GM21381 (cell line): ENCODE results near the gene FBXL14.
"Not testable (repeated sequence)": the region's sequence is repeated elsewhere in the genome, so short reads cannot be mapped to it uniquely, and the experiment has no call there.

Experiments used
- ATAC-seq: cut with Tn5 transposase; IDR thresholded peaks from one replicate; pipeline ENCODE4 v1.9.1; 2021; ENCODE audit warnings: mild to moderate bottlenecking, moderate library complexity; ENCODE audit not compliant: unreplicated experiment

FBXL14 gene

DNA sequence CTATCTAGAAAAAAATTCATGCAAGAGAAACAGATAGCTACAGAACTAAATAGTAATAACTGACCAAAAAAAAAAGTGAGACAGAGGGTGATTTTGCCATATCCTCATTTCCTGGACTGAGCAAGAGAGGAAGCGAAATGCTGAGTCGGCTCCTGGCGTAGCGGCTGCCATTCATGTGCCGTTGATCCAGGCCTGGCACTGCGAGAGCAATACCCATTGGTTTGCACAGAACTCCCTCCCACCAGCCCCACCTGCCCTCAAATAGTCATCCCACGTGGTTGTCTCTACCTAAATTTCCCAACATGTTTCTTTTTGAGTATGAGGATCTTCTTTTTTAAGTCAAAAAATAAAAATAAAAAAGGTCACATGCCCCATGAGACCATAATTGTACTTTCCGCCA lies 25.2 kb upstream of the FBXL14 start:
- peak; percentile 60 for ATAC-seq

GRCh38 chr12:1619159-1619558 lies 24.8 kb upstream of the FBXL14 start:
- ATAC-seq = no peak

- no peak for ATAC-seq
Observed at GRCh38 chr12:1618489-1618888, 24.1 kb upstream of the FBXL14 start.

DNA sequence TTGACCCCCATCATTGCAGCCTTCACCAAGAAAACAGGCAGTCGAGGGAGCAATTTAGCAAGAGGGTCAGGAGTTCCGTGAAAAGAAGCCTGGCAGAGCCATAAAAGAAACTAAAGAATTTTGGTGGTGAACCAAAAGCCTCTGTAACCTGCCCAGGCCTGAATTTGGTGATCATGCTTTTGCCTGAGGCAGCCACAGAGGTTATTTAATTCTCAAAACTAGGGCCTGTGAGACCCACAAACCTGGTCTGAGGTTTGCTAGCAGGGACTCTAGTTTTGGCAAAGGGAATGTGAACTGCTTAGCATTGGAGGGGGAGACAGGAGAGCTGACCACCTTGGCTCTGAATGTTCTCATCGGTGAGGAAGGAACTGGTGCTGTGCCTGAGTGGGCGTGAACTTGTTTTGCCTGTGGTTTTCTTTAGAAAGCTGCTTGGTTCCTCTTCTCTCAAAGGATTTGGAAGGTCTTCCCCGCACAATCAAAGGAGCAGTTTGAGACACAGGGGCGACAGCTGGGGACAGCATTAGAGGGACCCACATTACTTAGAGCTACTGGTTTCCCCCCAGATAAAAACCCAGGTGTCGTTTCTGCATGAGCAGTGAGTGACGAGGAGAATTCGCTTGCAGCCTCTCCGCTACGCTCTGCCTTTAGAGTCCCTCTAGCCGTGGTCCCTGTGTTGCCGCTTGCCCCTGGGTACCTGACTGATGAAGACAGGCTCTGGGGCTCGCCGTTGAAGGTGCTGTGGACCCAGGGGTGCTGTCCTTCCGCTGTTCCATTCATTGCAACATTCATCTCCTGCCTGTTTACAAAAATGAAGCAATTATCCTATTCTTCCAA lies 22.1 kb upstream of the FBXL14 start:
- ATAC-seq = no peak

- no peak for ATAC-seq
Observed at GRCh38 chr12:1614360-1614759, 20.0 kb upstream of the FBXL14 start.

GRCh38 chr12:1613860-1614259 lies 19.5 kb upstream of the FBXL14 start:
- no peak for ATAC-seq

- no peak for ATAC-seq
Observed at GRCh38 chr12:1611803-1612572, 17.6 kb upstream of the FBXL14 start.

GRCh38 chr12:1610072-1610643 lies 15.8 kb upstream of the FBXL14 start:
- no peak for ATAC-seq

DNA sequence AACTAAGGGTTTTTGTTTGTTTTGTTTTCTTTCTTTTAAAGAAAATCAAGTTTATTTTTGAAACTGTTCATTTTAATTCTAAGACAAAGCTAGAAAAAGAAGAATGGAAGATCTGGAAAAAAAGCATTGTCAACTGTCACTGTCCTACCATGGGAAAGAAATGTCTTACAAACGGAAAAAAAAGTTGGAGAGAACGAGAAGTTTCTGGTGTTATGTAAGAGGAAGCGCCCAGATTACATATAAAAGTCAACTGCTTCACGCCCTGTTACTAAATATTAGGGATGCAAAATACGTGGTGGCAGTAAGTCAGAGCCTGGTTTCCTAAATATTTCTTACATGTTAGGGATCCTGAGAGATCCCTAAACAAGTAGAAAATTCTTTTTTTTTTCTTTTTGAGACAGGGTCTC lies 14.3 kb upstream of the FBXL14 start:
- no peak for ATAC-seq

DNA sequence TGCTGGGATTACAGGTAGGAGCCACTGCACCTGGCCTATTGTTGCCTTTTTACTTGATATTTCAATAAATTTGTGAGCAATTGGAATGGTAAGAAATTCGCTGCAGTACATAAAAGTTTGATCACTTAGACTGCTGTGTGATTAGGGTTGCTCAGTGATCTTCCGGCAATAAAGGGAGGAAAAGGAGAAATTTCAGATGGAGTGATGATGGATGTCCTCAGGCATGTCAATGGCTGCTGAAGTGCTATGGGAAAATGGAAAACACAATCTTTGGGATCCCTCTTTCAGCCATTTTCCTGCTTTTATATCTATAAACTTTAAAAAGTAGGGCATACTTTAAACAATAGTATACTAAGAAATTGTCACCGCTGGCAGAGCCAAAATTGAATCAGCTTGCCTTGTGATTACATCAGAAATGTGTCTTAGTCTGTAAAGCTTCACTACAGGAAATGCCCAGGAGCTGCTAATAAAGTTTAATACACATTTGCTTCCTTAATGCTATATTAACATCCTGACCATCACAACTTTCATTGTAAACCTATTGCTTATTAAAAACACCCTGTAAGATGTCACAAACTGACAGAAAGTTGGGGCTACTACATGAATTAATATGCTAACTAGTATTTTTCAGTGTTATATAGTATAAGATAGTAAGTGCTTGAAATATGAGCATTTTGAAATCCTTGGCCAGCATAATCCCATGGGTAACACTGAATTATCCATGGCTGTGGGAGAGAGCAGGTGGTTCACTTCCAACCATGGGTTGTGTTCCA lies 13.7 kb upstream of the FBXL14 start:
- no peak for ATAC-seq

DNA sequence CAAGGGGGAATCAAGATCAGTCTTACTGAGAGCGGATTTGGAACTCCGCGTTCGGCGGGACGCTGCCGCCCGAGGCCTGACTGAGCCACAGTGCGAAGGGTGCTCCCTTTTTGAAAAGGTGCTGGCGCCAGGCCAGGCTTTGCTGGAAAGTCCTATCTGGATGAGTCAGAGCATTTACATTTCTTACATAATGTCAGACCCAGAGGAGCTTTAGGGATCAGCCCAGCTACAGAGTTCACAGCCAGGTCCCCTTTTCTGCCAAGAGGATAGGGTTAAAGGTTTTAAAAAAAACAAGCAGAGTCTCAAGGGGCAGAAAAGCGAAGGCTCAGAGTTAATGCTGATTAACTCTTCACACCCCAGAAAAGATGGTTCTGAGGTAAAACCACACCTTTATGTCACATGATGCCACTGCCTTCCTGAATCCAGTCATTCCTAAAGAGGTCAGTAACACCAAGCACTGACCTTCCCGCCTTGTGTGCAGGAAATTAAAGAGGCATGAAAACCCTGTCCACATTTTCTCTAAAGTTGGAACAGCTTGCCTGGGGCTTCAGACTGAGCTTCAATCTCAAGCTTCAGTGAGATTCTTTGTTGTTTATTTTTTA lies 11.7 kb upstream of the FBXL14 start:
- peak; percentile 57 for ATAC-seq

- peak; percentile 35 for ATAC-seq
Observed at GRCh38 chr12:1605129-1606020, 11.0 kb upstream of the FBXL14 start.

DNA sequence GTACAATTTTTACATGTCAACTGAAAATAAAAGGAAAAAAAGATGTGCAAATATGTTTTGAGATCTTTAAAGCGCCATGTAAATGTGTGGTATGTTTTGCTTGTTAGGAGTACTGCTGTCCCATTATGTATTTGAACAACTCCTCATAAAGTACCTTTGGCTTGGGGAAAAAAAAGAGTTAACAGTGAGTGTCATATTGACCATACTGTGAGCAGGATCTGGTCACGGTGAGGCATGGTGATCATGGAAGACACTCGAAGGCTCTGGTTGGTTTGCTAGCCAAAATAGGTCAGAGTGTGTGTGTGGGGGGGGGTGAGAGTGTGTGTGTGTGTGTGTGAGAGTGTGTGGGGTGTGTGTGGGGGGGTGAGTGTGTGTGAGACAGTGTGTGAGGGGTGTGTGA lies 10.1 kb upstream of the FBXL14 start:
- ATAC-seq = no peak

- no peak for ATAC-seq
Observed at GRCh38 chr12:1603269-1603993, 9.1 kb upstream of the FBXL14 start.

GRCh38 chr12:1602706-1603105 lies 8.3 kb upstream of the FBXL14 start:
- ATAC-seq = not testable (repeated sequence)

DNA sequence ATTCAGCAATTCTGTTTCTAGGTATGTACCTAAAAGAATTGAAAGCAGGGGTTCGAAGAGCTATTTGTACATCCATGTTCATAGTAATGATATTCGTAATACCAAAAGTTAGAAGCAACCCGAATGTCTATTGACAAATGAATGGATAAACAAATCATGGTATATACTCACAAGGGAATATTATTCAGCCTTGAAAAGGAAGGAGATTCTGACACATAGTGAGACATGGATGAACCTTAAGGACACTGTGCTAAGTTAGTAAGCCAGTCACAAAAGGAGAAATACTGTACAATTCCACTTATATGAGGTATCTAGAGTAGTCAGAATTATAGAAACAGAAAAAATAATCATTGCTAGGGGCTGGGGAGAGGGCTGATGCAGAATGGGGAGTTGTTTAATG lies 4.4 kb upstream of the FBXL14 start:
- no peak for ATAC-seq

GRCh38 chr12:1595690-1596347 lies 1.4 kb upstream of the FBXL14 start:
- no peak for ATAC-seq

- ATAC-seq = no peak
Observed at GRCh38 chr12:1595026-1595561, 713 bp upstream of the FBXL14 start.

DNA sequence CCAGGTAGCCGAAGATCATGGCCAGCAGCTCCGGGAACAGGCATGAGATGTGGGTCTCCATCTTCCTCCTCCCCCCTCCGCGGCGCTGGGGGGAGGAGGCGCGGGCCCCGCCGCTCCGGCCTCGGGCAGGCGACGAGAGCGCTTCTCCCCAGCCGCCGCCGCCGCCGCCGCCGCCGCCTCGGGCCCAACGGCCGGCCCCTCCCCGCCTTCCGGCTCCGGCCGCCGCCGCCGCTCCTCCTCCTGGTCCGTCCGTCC lies 448 bp downstream of the FBXL14 start:
- no peak for ATAC-seq
